ENCODE data around the gene TTLL4.

DNA sequence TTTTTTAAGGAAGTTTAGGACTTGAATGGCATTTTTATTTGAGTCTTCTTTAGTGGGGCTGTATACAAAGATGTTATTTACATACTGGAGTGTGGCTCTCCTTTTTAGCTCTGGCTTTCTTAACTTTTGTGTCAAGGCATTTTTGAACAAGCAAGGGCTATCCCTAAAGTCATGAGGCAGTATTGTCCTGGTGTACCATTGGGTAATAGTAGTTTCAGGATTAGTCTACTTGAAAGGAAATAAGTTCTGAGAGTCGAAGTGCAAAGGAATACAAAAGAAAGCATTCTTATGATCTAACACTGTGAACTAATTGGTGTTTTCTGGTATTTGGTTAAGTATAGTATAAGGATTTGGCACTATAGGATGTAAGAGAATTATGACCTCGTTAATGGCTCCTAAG lies 69.4 kb downstream of the TTLL4 start:
- TF ChIP-seq CTCF (IDR thresholded peaks at IDR 0.05; ENCODE audit: insufficient read depth, low read depth, low read length) (no peak), EZH2 (IDR thresholded peaks at IDR 0.05; ENCODE audit: insufficient read depth, low read length) (no peak)

Data from astrocyte (in vitro differentiated cells and primary cell).